ENCODE results near the gene FAXDC2.

DNA sequence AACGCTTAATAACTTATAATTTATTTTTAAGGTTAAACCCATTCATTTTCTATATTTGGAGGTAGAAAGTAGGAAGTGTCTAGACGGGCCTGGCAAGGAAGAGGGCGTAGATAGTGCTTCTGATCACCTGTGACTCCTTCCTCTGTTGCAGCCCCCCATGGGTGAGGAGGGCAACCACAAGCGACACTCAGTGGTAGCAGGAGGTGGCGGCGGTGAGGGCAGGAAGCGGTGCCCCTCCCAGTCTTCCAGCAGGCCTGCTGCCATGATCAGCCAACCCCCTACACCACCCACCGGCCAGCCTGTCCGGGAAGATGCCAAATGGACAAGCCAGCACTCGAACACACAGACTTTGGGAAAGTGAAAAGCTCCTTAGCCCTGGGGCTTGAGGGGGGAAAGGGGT lies 36.7 kb downstream of the FAXDC2 start:
- TF ChIP-seq, protein P1, sequence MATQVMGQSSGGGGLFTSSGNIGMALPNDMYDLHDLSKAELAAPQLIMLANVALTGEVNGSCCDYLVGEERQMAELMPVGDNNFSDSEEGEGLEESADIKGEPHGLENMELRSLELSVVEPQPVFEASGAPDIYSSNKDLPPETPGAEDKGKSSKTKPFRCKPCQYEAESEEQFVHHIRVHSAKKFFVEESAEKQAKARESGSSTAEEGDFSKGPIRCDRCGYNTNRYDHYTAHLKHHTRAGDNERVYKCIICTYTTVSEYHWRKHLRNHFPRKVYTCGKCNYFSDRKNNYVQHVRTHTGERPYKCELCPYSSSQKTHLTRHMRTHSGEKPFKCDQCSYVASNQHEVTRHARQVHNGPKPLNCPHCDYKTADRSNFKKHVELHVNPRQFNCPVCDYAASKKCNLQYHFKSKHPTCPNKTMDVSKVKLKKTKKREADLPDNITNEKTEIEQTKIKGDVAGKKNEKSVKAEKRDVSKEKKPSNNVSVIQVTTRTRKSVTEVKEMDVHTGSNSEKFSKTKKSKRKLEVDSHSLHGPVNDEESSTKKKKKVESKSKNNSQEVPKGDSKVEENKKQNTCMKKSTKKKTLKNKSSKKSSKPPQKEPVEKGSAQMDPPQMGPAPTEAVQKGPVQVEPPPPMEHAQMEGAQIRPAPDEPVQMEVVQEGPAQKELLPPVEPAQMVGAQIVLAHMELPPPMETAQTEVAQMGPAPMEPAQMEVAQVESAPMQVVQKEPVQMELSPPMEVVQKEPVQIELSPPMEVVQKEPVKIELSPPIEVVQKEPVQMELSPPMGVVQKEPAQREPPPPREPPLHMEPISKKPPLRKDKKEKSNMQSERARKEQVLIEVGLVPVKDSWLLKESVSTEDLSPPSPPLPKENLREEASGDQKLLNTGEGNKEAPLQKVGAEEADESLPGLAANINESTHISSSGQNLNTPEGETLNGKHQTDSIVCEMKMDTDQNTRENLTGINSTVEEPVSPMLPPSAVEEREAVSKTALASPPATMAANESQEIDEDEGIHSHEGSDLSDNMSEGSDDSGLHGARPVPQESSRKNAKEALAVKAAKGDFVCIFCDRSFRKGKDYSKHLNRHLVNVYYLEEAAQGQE (IDR thresholded peaks at IDR 0.05; ENCODE audit: insufficient read depth in 1 of 2, low read depth in 2 of 2, low read length in 1 of 2) = no peak
- TF ChIP-seq, protein P2, sequence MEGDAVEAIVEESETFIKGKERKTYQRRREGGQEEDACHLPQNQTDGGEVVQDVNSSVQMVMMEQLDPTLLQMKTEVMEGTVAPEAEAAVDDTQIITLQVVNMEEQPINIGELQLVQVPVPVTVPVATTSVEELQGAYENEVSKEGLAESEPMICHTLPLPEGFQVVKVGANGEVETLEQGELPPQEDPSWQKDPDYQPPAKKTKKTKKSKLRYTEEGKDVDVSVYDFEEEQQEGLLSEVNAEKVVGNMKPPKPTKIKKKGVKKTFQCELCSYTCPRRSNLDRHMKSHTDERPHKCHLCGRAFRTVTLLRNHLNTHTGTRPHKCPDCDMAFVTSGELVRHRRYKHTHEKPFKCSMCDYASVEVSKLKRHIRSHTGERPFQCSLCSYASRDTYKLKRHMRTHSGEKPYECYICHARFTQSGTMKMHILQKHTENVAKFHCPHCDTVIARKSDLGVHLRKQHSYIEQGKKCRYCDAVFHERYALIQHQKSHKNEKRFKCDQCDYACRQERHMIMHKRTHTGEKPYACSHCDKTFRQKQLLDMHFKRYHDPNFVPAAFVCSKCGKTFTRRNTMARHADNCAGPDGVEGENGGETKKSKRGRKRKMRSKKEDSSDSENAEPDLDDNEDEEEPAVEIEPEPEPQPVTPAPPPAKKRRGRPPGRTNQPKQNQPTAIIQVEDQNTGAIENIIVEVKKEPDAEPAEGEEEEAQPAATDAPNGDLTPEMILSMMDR (IDR thresholded peaks at IDR 0.05) = no peak
- TF ChIP-seq POLR2AphosphoS5 (IDR thresholded peaks at IDR 0.05; ENCODE audit: low read depth, low read length) = no peak
- TF ChIP-seq TCF7L2 (IDR thresholded peaks at IDR 0.05; ENCODE audit: low read depth, low read length) = no peak
